Stimulated activated naive CD8-positive, alpha-beta T cell treated with anti-CD3 and anti-CD28 coated beads, Interleukin-15, amount 100 ng/mL, for 72 hours (primary cell): ENCODE results near the gene CCDC57.

Experiments used
- ATAC-seq: fragments of 150-1000 bp; cut with Tn5 transposase; 2 replicates; pipeline ENCODE4 v1.10.0; 2021; ENCODE audit warnings: mild to moderate bottlenecking, moderate library complexity
- DNase-seq, 2 donors: peaks; one replicate each; pipeline ENCODE4 v3.0.0; 2021 to 2022
- H3K27ac Mint-ChIP-seq, 2 donors: one replicate each; pipeline ENCODE4 v1.8.0; 2022; ENCODE audit warnings: mild to moderate bottlenecking in 2 of 2, mixed read lengths in 2 of 2, moderate library complexity in 2 of 2
- H3K27me3 Mint-ChIP-seq: one replicate; pipeline ENCODE4 v1.8.0; 2022; ENCODE audit warnings: mixed read lengths
- H3K4me1 Mint-ChIP-seq: one replicate; pipeline ENCODE4 v1.8.0; 2022; ENCODE audit warnings: mild to moderate bottlenecking, mixed read lengths
- H3K4me3 Mint-ChIP-seq, 2 donors: one replicate each; pipeline ENCODE4 v1.8.0; 2022; ENCODE audit warnings: mild to moderate bottlenecking in 2 of 2, mixed read lengths in 2 of 2, moderate library complexity in 1 of 2
- H3K9me3 Mint-ChIP-seq, 2 donors: one replicate each; pipeline ENCODE4 v1.8.0; 2022; ENCODE audit warnings: mixed read lengths in 2 of 2

Gene CCDC57

GRCh38 chr17:82092094-82092586, 120.5 kb downstream of the CCDC57 start:
- DNase-seq (no peak), ATAC-seq (no peak)
- H3K9me3 Mint-ChIP-seq: no peaks in the 10 kb centered on the region
- no peaks in the 10 kb centered on the region for H3K27me3 Mint-ChIP-seq
- peak overlapping the region in 1 of 2 donors; percentile 95 for H3K27ac Mint-ChIP-seq
- H3K4me3 Mint-ChIP-seq: no peak overlapping the region
- H3K4me1 Mint-ChIP-seq: peaks cover 22% of the 10 kb centered on the region

GRCh38 chr17:82091264-82092066, 121.2 kb downstream of the CCDC57 start:
- no peaks in the 10 kb centered on the region for H3K27me3 Mint-ChIP-seq
- ATAC-seq (no peak), DNase-seq (no peak)
- no peak overlapping the region for H3K4me3 Mint-ChIP-seq
- no peak overlapping the region for H3K27ac Mint-ChIP-seq
- no peaks in the 10 kb centered on the region for H3K9me3 Mint-ChIP-seq
- peaks cover 16% of the 10 kb centered on the region for H3K4me1 Mint-ChIP-seq

GRCh38 chr17:82090549-82091263, 121.9 kb downstream of the CCDC57 start:
- DNase-seq: no peak
- Mint-ChIP-seq H3K9me3 (no peaks in the 10 kb centered on the region), H3K27ac (peak overlapping the region in 1 of 2 donors; percentile 46), H3K4me3 (no peak overlapping the region), H3K4me1 (peaks cover 9% of the 10 kb centered on the region), H3K27me3 (no peaks in the 10 kb centered on the region)
- ATAC-seq: no peak

- H3K27ac Mint-ChIP-seq: no peak overlapping the region
- peaks cover under 1% of the 10 kb centered on the region for H3K4me1 Mint-ChIP-seq
- no peaks in the 10 kb centered on the region for H3K9me3 Mint-ChIP-seq
- no peak overlapping the region for H3K4me3 Mint-ChIP-seq
- ATAC-seq: no peak
- no peaks in the 10 kb centered on the region for H3K27me3 Mint-ChIP-seq
- no peak for DNase-seq
These were observed 122.7 kb downstream of the CCDC57 start for GRCh38 chr17:82089723-82090548.

- Mint-ChIP-seq H3K27ac (no peak overlapping the region), H3K4me3 (no peak overlapping the region), H3K9me3 (no peaks in the 10 kb centered on the region), H3K27me3 (no peaks in the 10 kb centered on the region), H3K4me1 (no peaks in the 10 kb centered on the region)
- no peak for ATAC-seq
- DNase-seq: no peak
These were observed 123.6 kb downstream of the CCDC57 start for GRCh38 chr17:82088838-82089722.

- ATAC-seq (no peak), DNase-seq (no peak)
- no peaks in the 10 kb centered on the region for H3K4me1 Mint-ChIP-seq
- no peaks in the 10 kb centered on the region for H3K27me3 Mint-ChIP-seq
- H3K4me3 Mint-ChIP-seq: no peak overlapping the region
- no peaks in the 10 kb centered on the region for H3K9me3 Mint-ChIP-seq
- peak overlapping the region in 1 of 2 donors; percentile 49 for H3K27ac Mint-ChIP-seq
These were observed 124.4 kb downstream of the CCDC57 start for GRCh38 chr17:82087961-82088837.

- H3K4me3 Mint-ChIP-seq: no peak overlapping the region
- ATAC-seq: no peak
These were observed 125.4 kb downstream of the CCDC57 start for GRCh38 chr17:82086941-82087906.

GRCh38 chr17:82085931-82086764, 126.5 kb downstream of the CCDC57 start:
- no peak overlapping the region for H3K4me3 Mint-ChIP-seq
- no peak overlapping the region for H3K27ac Mint-ChIP-seq
- DNase-seq (no peak), ATAC-seq (no peak)
- H3K9me3 Mint-ChIP-seq: no peaks in the 10 kb centered on the region
- H3K27me3 Mint-ChIP-seq: no peaks in the 10 kb centered on the region
- no peaks in the 10 kb centered on the region for H3K4me1 Mint-ChIP-seq

More at GRCh38 chr17:82086941-82087906, 125.4 kb downstream of the CCDC57 start:
- no peak for DNase-seq
- Mint-ChIP-seq H3K27me3 (no peaks in the 10 kb centered on the region), H3K4me1 (no peaks in the 10 kb centered on the region), H3K27ac (peak overlapping the region in 1 of 2 donors; percentile 12), H3K9me3 (no peaks in the 10 kb centered on the region)

- ATAC-seq: no peak
- H3K4me1 Mint-ChIP-seq: no peaks in the 10 kb centered on the region
- H3K27me3 Mint-ChIP-seq: no peaks in the 10 kb centered on the region
- no peak for DNase-seq
- H3K9me3 Mint-ChIP-seq: no peaks in the 10 kb centered on the region
- no peak overlapping the region for H3K27ac Mint-ChIP-seq
- no peak overlapping the region for H3K4me3 Mint-ChIP-seq
These were observed 127.4 kb downstream of the CCDC57 start for GRCh38 chr17:82085031-82085861.

- Mint-ChIP-seq H3K27me3 (no peaks in the 10 kb centered on the region), H3K27ac (peak overlapping the region in 1 of 2 donors; percentile 75), H3K4me1 (no peaks in the 10 kb centered on the region), H3K9me3 (no peaks in the 10 kb centered on the region), H3K4me3 (no peak overlapping the region)
- no peak for ATAC-seq
- DNase-seq: no peak
These were observed 128.1 kb downstream of the CCDC57 start for GRCh38 chr17:82084373-82085030.

- no peaks in the 10 kb centered on the region for H3K9me3 Mint-ChIP-seq
- ATAC-seq (no peak), DNase-seq (no peak)
- H3K4me3 Mint-ChIP-seq: no peak overlapping the region
- H3K27me3 Mint-ChIP-seq: no peaks in the 10 kb centered on the region
- H3K27ac Mint-ChIP-seq: no peak overlapping the region
- H3K4me1 Mint-ChIP-seq: no peaks in the 10 kb centered on the region
These were observed 128.9 kb downstream of the CCDC57 start for GRCh38 chr17:82083533-82084359.
